GM23338 (cell line): ENCODE results near the gene SSH2. TPM values are rescaled to one million over a fixed set of nuclear protein-coding genes. Genes with fewer than 3 reads are reported as not detected.

Source experiments
- ATAC-seq: fragments of 200-7000 bp; cut with Tn5 transposase; 3 replicates; pipeline ENCODE4 v1.9.1; 2020
- DNase-seq: peaks from one replicate; pipeline ENCODE4 v3.0.0-alpha.2; 2015; ENCODE audit warnings: low spot score
- H2AFZ ChIP-seq: fragments of 200-600 bp; sonication (generic); 2 replicates; pipeline ENCODE4 v1.8.0; 2016; ENCODE audit warnings: antibody characterized with exemption, mild to moderate bottlenecking, moderate library complexity
- H3F3A ChIP-seq: fragments of 200-600 bp; sonication (generic); replicated peaks from 2 replicates; pipeline ENCODE4 v1.8.0; 2017; ENCODE audit warnings: antibody characterized with exemption, mixed run types, low read depth
- H3K27ac ChIP-seq: fragments of 200-600 bp; sonication (generic); 2 replicates; pipeline ENCODE4 v1.6.1; 2016; ENCODE audit warnings: low read depth
- H3K27me3 ChIP-seq: fragments of 200-600 bp; sonication (generic); 2 replicates; pipeline ENCODE4 v1.8.0; 2016; ENCODE audit warnings: mild to moderate bottlenecking, mixed run types, moderate library complexity; ENCODE audit not compliant: insufficient read depth
- H3K36me3 ChIP-seq: fragments of 200-600 bp; sonication (generic); 2 replicates; pipeline ENCODE4 v1.8.0; 2016; ENCODE audit warnings: mild to moderate bottlenecking; ENCODE audit not compliant: insufficient read depth
- H3K4me1 ChIP-seq: fragments of 200-600 bp; sonication (generic); 2 replicates; pipeline ENCODE4 v1.8.0; 2016; ENCODE audit warnings: mild to moderate bottlenecking, moderate library complexity; ENCODE audit not compliant: insufficient read depth
- H3K4me2 ChIP-seq: fragments of 200-600 bp; sonication (generic); 2 replicates; pipeline ENCODE4 v1.7.1; 2017; ENCODE audit warnings: mixed run types
- H3K4me3 ChIP-seq: fragments of 200-600 bp; sonication (generic); 2 replicates; pipeline ENCODE4 v1.6.1; 2016; ENCODE audit warnings: mixed run types
- H3K79me2 ChIP-seq: fragments of 200-600 bp; sonication (generic); replicated peaks from 2 replicates; pipeline ENCODE4 v1.8.0; 2017; ENCODE audit warnings: mild to moderate bottlenecking; ENCODE audit not compliant: insufficient read depth
- H3K9me2 ChIP-seq: fragments of 200-600 bp; sonication (generic); 2 replicates; pipeline ENCODE4 v1.8.0; 2017; ENCODE audit not compliant: insufficient read depth
- H4K20me1 ChIP-seq: fragments of 200-600 bp; sonication (generic); replicated peaks from 2 replicates; pipeline ENCODE4 v1.8.0; 2017; ENCODE audit warnings: mild to moderate bottlenecking; ENCODE audit not compliant: insufficient read depth
- H3K27ac Mint-ChIP-seq: 2 replicates; pipeline ENCODE4 v1.8.0; 2020; ENCODE audit warnings: inconsistent platforms, mild to moderate bottlenecking, moderate library complexity, mixed read lengths
- H3K27me3 Mint-ChIP-seq: 3 replicates; pipeline ENCODE4 v1.8.0; 2022; ENCODE audit warnings: low read depth, mild to moderate bottlenecking, moderate library complexity, mixed read lengths, inconsistent platforms; ENCODE audit not compliant: insufficient read depth, poor library complexity
- H3K36me3 Mint-ChIP-seq: 3 replicates; pipeline ENCODE4 v1.8.0; 2021; ENCODE audit warnings: low read depth, mild to moderate bottlenecking, inconsistent platforms, moderate library complexity, mixed read lengths
- H3K4me1 Mint-ChIP-seq: 3 replicates; pipeline ENCODE4 v1.8.0; 2020; ENCODE audit warnings: mild to moderate bottlenecking, inconsistent platforms, mixed read lengths
- H3K4me3 Mint-ChIP-seq: 3 replicates; pipeline ENCODE4 v1.8.0; 2021; ENCODE audit warnings: moderate library complexity, mild to moderate bottlenecking, inconsistent platforms, mixed read lengths
- H3K9me3 Mint-ChIP-seq: 3 replicates; pipeline ENCODE4 v1.8.0; 2020; ENCODE audit warnings: moderate library complexity, mild to moderate bottlenecking, inconsistent platforms, mixed read lengths
- CREB1 ChIP-seq: fragments of 250-450 bp; sonication (Bioruptor Pico); IDR thresholded peaks from 2 replicates; pipeline ENCODE4 v1.5.0; 2020; ENCODE audit warnings: low read depth, mild to moderate bottlenecking, moderate library complexity
- CTCF ChIP-seq, 2 experiments: fragments of 200-600 bp in 1 of 2; sonication (generic) in 1 of 2; conservative IDR thresholded peaks; 2 replicates each; pipeline versions ENCODE4 v1.5.1 to v1.6.1; 2016 to 2017; ENCODE audit warnings: antibody characterized with exemption in 2 of 2, low read depth in 2 of 2, mild to moderate bottlenecking in 2 of 2, moderate library complexity in 1 of 2
- ETS1 ChIP-seq: IDR thresholded peaks from 2 replicates; pipeline ENCODE4 v1.6.1; 2016; ENCODE audit warnings: antibody characterized with exemption
- EZH2 ChIP-seq: fragments of 200-600 bp; sonication (generic); IDR thresholded peaks from one replicate; pipeline ENCODE4 v1.8.0; 2017; ENCODE audit warnings: antibody characterized with exemption, mild to moderate bottlenecking, low read depth; ENCODE audit not compliant: unreplicated experiment
- EZH2phosphoT487 ChIP-seq: fragments of 200-600 bp; sonication (generic); IDR thresholded peaks from one replicate; pipeline ENCODE4 v1.8.1; 2018; ENCODE audit warnings: antibody characterized with exemption; ENCODE audit not compliant: unreplicated experiment
- JUNB ChIP-seq: IDR thresholded peaks from one replicate; pipeline ENCODE4 v1.6.1; 2016; ENCODE audit warnings: antibody characterized with exemption; ENCODE audit not compliant: unreplicated experiment
- NANOG ChIP-seq: IDR thresholded peaks from 2 replicates; pipeline ENCODE4 v1.6.1; 2016; ENCODE audit warnings: antibody characterized with exemption, borderline replicate concordance
- POLR2AphosphoS5 ChIP-seq: IDR thresholded peaks from 2 replicates; pipeline ENCODE4 v1.6.1; 2016; ENCODE audit warnings: antibody characterized with exemption, low read depth
- REST ChIP-seq: IDR thresholded peaks from one replicate; pipeline ENCODE4 v1.6.1; 2018; ENCODE audit warnings: antibody characterized with exemption; ENCODE audit not compliant: unreplicated experiment
- STAT1 ChIP-seq: IDR thresholded peaks from one replicate; pipeline ENCODE4 v1.6.1; 2016; ENCODE audit warnings: antibody characterized with exemption; ENCODE audit not compliant: unreplicated experiment
- ZNF114 ChIP-seq: fragments of 250-450 bp; sonication (Bioruptor Pico); IDR thresholded peaks from 2 replicates; pipeline ENCODE4 v1.5.0; 2020; ENCODE audit warnings: mild to moderate bottlenecking, moderate library complexity
- ZNF331 ChIP-seq: fragments of 250-450 bp; sonication (Bioruptor Pico); IDR thresholded peaks from 2 replicates; pipeline ENCODE4 v1.5.0; 2020; ENCODE audit warnings: low read depth, mild to moderate bottlenecking, moderate library complexity
- ZNF462 ChIP-seq: fragments of 250-450 bp; sonication (Bioruptor Pico); IDR thresholded peaks from 2 replicates; pipeline ENCODE4 v1.5.0; 2020; ENCODE audit warnings: mild to moderate bottlenecking, moderate library complexity
- polyA plus RNA-seq: library from polyadenylated mRNA; unstranded; fragments of >200 nt; fragmentation: Nextera tagmentation; extraction: Ambion mirVana; gene quantifications from 2 replicates; pipeline ENCODE4 v1.2.1, GENCODE V29; 2016
- total RNA-seq: library from RNA; depleted of rRNA; stranded (reverse); fragments of >200 nt; shearing (Covaris generic); gene quantifications from 2 replicates; pipeline ENCODE4 v1.2.3, GENCODE V29; 2014

The SSH2 gene
- total and polyA plus RNA-seq, 2 experiments from 2014 or later, result 9.9 to 12.1 TPM

- Histone ChIP-seq H2AFZ (no peak overlapping the region), H3K79me2 (no peaks in the 10 kb centered on the region), H3K4me3 (no peak overlapping the region), H3K27ac (no peak overlapping the region), H4K20me1 (no peaks in the 10 kb centered on the region; the same call in 1 of the 2 replicates), H3K36me3 (no peaks in the 10 kb centered on the region), H3K27me3 (no peaks in the 10 kb centered on the region), H3F3A (no peaks in the 10 kb centered on the region), H3K9me2 (0 out of 2 replicates have a peak, but pooled peaks cover 5% of the 10 kb centered on the region), H3K4me1 (no peaks in the 10 kb centered on the region), H3K4me2 (no peak overlapping the region)
- DNase-seq (no peak), ATAC-seq (no peak)
- H3K9me3 Mint-ChIP-seq, result no peaks in the 10 kb centered on the region
- no peaks in the 10 kb centered on the region; the same call in 2 of the 3 replicates for H3K36me3 Mint-ChIP-seq
- peaks cover 2% of the 10 kb centered on the region for H3K27me3 Mint-ChIP-seq
- H3K4me1 Mint-ChIP-seq, result peaks cover 5% of the 10 kb centered on the region; the same call in 2 of the 3 replicates
- TF ChIP-seq CREB1 (CRISPR knock-in tag), result no peak
- no peak for TF ChIP-seq EZH2
- no peak for TF ChIP-seq ZNF114
- TF ChIP-seq CTCF (conservative IDR thresholded peaks at IDR 0.05; ENCODE audit: low read depth in 2 of 2), result no peak
- TF ChIP-seq STAT1, result no peak
- no peak for TF ChIP-seq EZH2phosphoT487
- no peak for TF ChIP-seq ZNF331 (CRISPR knock-in tag)
- no peak for TF ChIP-seq POLR2AphosphoS5
- no peak for TF ChIP-seq ZNF462
- TF ChIP-seq NANOG, result no peak
- TF ChIP-seq JUNB, result no peak
- TF ChIP-seq REST, result no peak
- no peak for TF ChIP-seq ETS1
- H3K27ac Mint-ChIP-seq, result no peak overlapping the region
- no peak overlapping the region for H3K4me3 Mint-ChIP-seq
Observed at GRCh38 chr17:29772981-29773380, 157.0 kb downstream of the SSH2 start.
